ENCODE results near the gene AVPR2.

DNA sequence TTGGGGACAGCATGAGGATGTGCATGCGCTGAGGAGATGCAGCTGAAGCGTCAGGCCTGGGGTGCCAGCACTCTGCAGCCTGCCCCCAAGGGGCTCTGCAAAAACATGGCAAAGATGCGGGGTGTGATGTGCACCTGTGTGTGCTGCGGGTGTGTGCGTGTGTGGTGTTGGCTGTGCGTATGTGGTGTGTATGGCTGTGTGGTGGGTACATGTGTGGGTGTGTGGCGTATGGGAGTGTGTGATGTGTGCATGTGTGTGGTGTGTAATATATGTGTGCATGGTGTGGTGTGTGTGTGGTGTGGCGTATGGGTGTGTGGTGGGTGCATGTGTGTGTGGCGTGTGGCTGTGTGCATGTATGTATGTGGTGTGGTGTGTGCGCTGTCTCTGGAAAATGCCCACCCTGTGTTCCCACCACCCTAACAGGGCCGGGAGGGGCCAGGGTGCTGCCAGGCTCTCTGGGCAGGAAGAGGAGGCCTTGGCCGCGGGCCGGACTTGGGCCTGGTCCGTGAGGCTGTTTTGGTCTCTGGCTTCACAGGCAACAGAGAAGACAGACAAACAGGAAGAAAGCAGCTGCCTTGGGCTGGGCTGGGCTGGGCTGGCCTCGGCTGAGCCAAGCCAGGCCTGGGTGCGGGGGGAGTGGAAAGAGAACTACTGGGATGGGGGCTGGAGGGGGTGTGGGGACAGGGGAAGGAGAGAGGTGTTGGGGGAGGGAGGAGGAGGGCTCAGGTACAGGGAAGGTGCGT lies 1.1 kb upstream of the AVPR2 start:
- TF ChIP-seq CTCF (IDR thresholded peaks at IDR 0.05; ENCODE audit: low read length): no peak
- TF ChIP-seq EZH2 (optimal IDR thresholded peaks at IDR 0.05; ENCODE audit: low read depth, low read length): no peak
